Measurements from ENCODE around the gene FLAD1. TPM values are rescaled to one million over a fixed set of nuclear protein-coding genes. Genes with fewer than 3 reads are reported as not detected.

Gene FLAD1
- total RNA-seq, 1 experiment from 2014 or later = 88.3 TPM

DNA sequence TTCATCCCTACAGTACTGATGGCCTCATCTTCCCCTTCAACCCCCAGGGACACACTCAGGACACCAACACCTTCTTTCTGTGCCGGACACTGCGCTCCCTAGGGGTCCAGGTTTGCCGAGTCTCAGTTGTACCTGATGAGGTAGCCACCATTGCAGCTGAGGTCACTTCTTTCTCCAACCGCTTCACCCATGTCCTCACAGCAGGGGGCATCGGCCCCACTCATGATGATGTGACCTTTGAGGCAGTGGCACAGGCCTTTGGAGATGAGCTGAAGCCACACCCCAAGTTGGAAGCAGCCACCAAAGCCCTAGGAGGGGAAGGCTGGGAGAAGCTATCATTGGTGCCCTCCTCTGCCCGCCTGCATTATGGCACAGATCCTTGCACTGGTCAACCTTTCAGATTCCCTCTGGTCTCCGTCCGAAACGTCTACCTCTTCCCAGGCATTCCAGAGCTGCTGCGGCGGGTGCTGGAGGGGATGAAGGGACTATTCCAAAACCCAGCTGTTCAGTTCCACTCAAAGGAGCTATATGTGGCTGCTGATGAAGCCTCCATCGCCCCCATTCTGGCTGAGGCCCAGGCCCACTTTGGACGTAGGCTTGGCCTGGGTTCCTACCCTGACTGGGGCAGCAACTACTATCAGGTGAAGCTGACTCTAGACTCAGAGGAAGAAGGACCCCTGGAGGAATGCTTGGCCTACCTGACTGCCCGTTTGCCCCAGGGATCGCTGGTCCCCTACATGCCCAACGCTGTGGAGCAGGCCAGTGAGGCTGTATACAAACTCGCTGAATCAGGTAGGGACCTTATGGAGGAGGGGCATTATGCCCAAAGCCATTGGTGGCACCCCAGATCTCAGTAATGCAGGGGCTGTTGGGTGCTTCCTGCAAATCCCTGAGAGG, 5.2 kb downstream of the FLAD1 start:
- Mint-ChIP-seq H3K36me3 (peaks cover 26% of the 10 kb centered on the region), H3K27me3 (ENCODE audit: low read depth) (no peaks in the 10 kb centered on the region), H3K4me3 (no peak overlapping the region), H3K9me3 (no peaks in the 10 kb centered on the region), H3K27ac (no peak overlapping the region), H3K4me1 (peaks cover 14% of the 10 kb centered on the region)
- TF ChIP-seq NFE2L1 (CRISPR knock-in tag; IDR thresholded peaks at IDR 0.05) = no peak
- no peak for TF ChIP-seq TP53 (CRISPR knock-in tag; IDR thresholded peaks at IDR 0.05)
- no peak for TF ChIP-seq SMAD4 (CRISPR knock-in tag; IDR thresholded peaks at IDR 0.05)
- TF ChIP-seq, protein P1, sequence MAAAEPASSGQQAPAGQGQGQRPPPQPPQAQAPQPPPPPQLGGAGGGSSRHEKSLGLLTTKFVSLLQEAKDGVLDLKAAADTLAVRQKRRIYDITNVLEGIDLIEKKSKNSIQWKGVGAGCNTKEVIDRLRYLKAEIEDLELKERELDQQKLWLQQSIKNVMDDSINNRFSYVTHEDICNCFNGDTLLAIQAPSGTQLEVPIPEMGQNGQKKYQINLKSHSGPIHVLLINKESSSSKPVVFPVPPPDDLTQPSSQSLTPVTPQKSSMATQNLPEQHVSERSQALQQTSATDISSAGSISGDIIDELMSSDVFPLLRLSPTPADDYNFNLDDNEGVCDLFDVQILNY (CRISPR knock-in tag; IDR thresholded peaks at IDR 0.05) = no peak
- TF ChIP-seq, protein P2, sequence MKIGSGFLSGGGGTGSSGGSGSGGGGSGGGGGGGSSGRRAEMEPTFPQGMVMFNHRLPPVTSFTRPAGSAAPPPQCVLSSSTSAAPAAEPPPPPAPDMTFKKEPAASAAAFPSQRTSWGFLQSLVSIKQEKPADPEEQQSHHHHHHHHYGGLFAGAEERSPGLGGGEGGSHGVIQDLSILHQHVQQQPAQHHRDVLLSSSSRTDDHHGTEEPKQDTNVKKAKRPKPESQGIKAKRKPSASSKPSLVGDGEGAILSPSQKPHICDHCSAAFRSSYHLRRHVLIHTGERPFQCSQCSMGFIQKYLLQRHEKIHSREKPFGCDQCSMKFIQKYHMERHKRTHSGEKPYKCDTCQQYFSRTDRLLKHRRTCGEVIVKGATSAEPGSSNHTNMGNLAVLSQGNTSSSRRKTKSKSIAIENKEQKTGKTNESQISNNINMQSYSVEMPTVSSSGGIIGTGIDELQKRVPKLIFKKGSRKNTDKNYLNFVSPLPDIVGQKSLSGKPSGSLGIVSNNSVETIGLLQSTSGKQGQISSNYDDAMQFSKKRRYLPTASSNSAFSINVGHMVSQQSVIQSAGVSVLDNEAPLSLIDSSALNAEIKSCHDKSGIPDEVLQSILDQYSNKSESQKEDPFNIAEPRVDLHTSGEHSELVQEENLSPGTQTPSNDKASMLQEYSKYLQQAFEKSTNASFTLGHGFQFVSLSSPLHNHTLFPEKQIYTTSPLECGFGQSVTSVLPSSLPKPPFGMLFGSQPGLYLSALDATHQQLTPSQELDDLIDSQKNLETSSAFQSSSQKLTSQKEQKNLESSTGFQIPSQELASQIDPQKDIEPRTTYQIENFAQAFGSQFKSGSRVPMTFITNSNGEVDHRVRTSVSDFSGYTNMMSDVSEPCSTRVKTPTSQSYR (CRISPR knock-in tag; IDR thresholded peaks at IDR 0.05) = no peak
- no peak for TF ChIP-seq SMAD3 (CRISPR knock-in tag; IDR thresholded peaks at IDR 0.05; ENCODE audit: borderline replicate concordance)
- TF ChIP-seq, protein P3, sequence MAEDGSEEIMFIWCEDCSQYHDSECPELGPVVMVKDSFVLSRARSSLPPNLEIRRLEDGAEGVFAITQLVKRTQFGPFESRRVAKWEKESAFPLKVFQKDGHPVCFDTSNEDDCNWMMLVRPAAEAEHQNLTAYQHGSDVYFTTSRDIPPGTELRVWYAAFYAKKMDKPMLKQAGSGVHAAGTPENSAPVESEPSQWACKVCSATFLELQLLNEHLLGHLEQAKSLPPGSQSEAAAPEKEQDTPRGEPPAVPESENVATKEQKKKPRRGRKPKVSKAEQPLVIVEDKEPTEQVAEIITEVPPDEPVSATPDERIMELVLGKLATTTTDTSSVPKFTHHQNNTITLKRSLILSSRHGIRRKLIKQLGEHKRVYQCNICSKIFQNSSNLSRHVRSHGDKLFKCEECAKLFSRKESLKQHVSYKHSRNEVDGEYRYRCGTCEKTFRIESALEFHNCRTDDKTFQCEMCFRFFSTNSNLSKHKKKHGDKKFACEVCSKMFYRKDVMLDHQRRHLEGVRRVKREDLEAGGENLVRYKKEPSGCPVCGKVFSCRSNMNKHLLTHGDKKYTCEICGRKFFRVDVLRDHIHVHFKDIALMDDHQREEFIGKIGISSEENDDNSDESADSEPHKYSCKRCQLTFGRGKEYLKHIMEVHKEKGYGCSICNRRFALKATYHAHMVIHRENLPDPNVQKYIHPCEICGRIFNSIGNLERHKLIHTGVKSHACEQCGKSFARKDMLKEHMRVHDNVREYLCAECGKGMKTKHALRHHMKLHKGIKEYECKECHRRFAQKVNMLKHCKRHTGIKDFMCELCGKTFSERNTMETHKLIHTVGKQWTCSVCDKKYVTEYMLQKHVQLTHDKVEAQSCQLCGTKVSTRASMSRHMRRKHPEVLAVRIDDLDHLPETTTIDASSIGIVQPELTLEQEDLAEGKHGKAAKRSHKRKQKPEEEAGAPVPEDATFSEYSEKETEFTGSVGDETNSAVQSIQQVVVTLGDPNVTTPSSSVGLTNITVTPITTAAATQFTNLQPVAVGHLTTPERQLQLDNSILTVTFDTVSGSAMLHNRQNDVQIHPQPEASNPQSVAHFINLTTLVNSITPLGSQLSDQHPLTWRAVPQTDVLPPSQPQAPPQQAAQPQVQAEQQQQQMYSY (CRISPR knock-in tag; IDR thresholded peaks at IDR 0.05) = no peak
- TF ChIP-seq, protein P4, sequence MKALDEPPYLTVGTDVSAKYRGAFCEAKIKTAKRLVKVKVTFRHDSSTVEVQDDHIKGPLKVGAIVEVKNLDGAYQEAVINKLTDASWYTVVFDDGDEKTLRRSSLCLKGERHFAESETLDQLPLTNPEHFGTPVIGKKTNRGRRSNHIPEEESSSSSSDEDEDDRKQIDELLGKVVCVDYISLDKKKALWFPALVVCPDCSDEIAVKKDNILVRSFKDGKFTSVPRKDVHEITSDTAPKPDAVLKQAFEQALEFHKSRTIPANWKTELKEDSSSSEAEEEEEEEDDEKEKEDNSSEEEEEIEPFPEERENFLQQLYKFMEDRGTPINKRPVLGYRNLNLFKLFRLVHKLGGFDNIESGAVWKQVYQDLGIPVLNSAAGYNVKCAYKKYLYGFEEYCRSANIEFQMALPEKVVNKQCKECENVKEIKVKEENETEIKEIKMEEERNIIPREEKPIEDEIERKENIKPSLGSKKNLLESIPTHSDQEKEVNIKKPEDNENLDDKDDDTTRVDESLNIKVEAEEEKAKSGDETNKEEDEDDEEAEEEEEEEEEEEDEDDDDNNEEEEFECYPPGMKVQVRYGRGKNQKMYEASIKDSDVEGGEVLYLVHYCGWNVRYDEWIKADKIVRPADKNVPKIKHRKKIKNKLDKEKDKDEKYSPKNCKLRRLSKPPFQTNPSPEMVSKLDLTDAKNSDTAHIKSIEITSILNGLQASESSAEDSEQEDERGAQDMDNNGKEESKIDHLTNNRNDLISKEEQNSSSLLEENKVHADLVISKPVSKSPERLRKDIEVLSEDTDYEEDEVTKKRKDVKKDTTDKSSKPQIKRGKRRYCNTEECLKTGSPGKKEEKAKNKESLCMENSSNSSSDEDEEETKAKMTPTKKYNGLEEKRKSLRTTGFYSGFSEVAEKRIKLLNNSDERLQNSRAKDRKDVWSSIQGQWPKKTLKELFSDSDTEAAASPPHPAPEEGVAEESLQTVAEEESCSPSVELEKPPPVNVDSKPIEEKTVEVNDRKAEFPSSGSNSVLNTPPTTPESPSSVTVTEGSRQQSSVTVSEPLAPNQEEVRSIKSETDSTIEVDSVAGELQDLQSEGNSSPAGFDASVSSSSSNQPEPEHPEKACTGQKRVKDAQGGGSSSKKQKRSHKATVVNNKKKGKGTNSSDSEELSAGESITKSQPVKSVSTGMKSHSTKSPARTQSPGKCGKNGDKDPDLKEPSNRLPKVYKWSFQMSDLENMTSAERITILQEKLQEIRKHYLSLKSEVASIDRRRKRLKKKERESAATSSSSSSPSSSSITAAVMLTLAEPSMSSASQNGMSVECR (CRISPR knock-in tag; IDR thresholded peaks at IDR 0.05; ENCODE audit: borderline replicate concordance) = no peak
- TF ChIP-seq, protein P5, sequence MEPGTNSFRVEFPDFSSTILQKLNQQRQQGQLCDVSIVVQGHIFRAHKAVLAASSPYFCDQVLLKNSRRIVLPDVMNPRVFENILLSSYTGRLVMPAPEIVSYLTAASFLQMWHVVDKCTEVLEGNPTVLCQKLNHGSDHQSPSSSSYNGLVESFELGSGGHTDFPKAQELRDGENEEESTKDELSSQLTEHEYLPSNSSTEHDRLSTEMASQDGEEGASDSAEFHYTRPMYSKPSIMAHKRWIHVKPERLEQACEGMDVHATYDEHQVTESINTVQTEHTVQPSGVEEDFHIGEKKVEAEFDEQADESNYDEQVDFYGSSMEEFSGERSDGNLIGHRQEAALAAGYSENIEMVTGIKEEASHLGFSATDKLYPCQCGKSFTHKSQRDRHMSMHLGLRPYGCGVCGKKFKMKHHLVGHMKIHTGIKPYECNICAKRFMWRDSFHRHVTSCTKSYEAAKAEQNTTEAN (CRISPR knock-in tag; IDR thresholded peaks at IDR 0.05) = no peak
- no peak for TF ChIP-seq ZNF396 (CRISPR knock-in tag; IDR thresholded peaks at IDR 0.05; ENCODE audit: borderline replicate concordance)
- TF ChIP-seq, protein P6, sequence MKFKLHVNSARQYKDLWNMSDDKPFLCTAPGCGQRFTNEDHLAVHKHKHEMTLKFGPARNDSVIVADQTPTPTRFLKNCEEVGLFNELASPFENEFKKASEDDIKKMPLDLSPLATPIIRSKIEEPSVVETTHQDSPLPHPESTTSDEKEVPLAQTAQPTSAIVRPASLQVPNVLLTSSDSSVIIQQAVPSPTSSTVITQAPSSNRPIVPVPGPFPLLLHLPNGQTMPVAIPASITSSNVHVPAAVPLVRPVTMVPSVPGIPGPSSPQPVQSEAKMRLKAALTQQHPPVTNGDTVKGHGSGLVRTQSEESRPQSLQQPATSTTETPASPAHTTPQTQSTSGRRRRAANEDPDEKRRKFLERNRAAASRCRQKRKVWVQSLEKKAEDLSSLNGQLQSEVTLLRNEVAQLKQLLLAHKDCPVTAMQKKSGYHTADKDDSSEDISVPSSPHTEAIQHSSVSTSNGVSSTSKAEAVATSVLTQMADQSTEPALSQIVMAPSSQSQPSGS (CRISPR knock-in tag; IDR thresholded peaks at IDR 0.05; ENCODE audit: borderline replicate concordance, low read depth) = no peak
- TF ChIP-seq, protein P7, sequence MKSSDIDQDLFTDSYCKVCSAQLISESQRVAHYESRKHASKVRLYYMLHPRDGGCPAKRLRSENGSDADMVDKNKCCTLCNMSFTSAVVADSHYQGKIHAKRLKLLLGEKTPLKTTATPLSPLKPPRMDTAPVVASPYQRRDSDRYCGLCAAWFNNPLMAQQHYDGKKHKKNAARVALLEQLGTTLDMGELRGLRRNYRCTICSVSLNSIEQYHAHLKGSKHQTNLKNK (CRISPR knock-in tag; IDR thresholded peaks at IDR 0.05) = no peak
- no peak for TF ChIP-seq NFATC4 (CRISPR knock-in tag; IDR thresholded peaks at IDR 0.05)
- no peak for TF ChIP-seq SP1 (CRISPR knock-in tag; conservative IDR thresholded peaks at IDR 0.05)
- ChIA-PET CTCF (interaction anchor here (1.2 to 2.6 kb wide), 2 partner anchors 11 to 30 kb away, joined by 4 to 12 read pairs; no protein-coding TSS in a partner anchor), POLR2A (interaction anchor here (1.3 kb wide), 1 partner anchor 17 kb away, joined by 4 read pairs; the partner anchor contains the start of gene SHC1)
- ATAC-seq (no peak), DNase-seq (ENCODE audit: low spot score) (no peak)
